ENCODE measurements around the gene ADNP2. TPM values are rescaled to one million over a fixed set of nuclear protein-coding genes. Genes with fewer than 3 reads are reported as not detected.

ADNP2 gene
- total RNA-seq, 4 donors from 2014 or later = 15.0 to 22.3 (median 17.7) TPM

GRCh38 chr18:80147037-80147417 lies 38.0 kb downstream of the ADNP2 start:
- 8 to 24% methylated on average over 5 to 11 of the region's 12 CpGs for WGBS, 2 donors (ENCODE audit: low coverage in 1 of 2)
- peak; percentile 20 for ATAC-seq
- peaks cover 0 to 22% (median 0%) of the 10 kb centered on the region in 3 donors for H3K4me1 ChIP-seq
- H3K27ac ChIP-seq = peak overlapping the region in 2 of 4 donors; percentile 51 to 71
- peak overlapping the region; percentile 48 to 56 for H3K4me3 ChIP-seq
- H3K27me3 ChIP-seq = no peaks in the 10 kb centered on the region
- H3K9me3 ChIP-seq = no peaks in the 10 kb centered on the region
- no peak for TF ChIP-seq POLR2AphosphoS5 (IDR thresholded peaks at IDR 0.05)
- TF ChIP-seq POLR2A (IDR thresholded peaks at IDR 0.05) = no peak
- no peak for TF ChIP-seq CTCF (IDR thresholded peaks at IDR 0.05)
- TF ChIP-seq EP300 (IDR thresholded peaks at IDR 0.05) = no peak
- peaks cover 0 to 3% of the 10 kb centered on the region in 2 donors for H3K36me3 ChIP-seq

GRCh38 chr18:80147418-80148325 lies 38.6 kb downstream of the ADNP2 start:
- WGBS, 2 donors (ENCODE audit: low coverage in 1 of 2) = 18 to 20% methylated on average over 19 to 28 of the region's 52 CpGs
- Histone ChIP-seq H3K4me3 (peak overlapping the region; percentile 48 to 56), H3K27me3 (no peaks in the 10 kb centered on the region), H3K27ac (peak overlapping the region in 3 of 4 donors; percentile 27 to 71 (median 51)), H3K9me3 (no peaks in the 10 kb centered on the region), H3K4me1 (peaks cover 0 to 22% (median 0%) of the 10 kb centered on the region in 3 donors), H3K36me3 (peaks cover 0 to 3% of the 10 kb centered on the region in 2 donors)
- TF ChIP-seq CTCF (IDR thresholded peaks at IDR 0.05) = no peak
- peak; percentile 11 for TF ChIP-seq POLR2AphosphoS5 (IDR thresholded peaks at IDR 0.05)
- TF ChIP-seq POLR2A (IDR thresholded peaks at IDR 0.05) = no peak
- no peak for TF ChIP-seq EP300 (IDR thresholded peaks at IDR 0.05)
- peak; percentile 88 for ATAC-seq

GRCh38 chr18:80148326-80149199 lies 39.5 kb downstream of the ADNP2 start:
- Histone ChIP-seq H3K4me3 (peak overlapping the region; percentile 48 to 56), H3K27ac (peak overlapping the region in 3 of 4 donors; percentile 27 to 71 (median 51)), H3K9me3 (no peaks in the 10 kb centered on the region), H3K27me3 (no peaks in the 10 kb centered on the region), H3K4me1 (peaks cover 0 to 22% (median 0%) of the 10 kb centered on the region in 3 donors), H3K36me3 (peaks cover 0 to 3% of the 10 kb centered on the region in 2 donors)
- ATAC-seq = no peak
- 46 to 54% methylated on average over 20 to 31 of the region's 34 CpGs for WGBS, 2 donors (ENCODE audit: low coverage in 1 of 2)
- TF ChIP-seq POLR2A (IDR thresholded peaks at IDR 0.05) (no peak), EP300 (IDR thresholded peaks at IDR 0.05) (no peak), POLR2AphosphoS5 (IDR thresholded peaks at IDR 0.05) (no peak), CTCF (IDR thresholded peaks at IDR 0.05) (no peak)

GRCh38 chr18:80149667-80150066 lies 40.6 kb downstream of the ADNP2 start:
- no peak overlapping the region for H3K27ac ChIP-seq
- no peak overlapping the region for H3K4me3 ChIP-seq
- no peaks in the 10 kb centered on the region for H3K9me3 ChIP-seq
- H3K27me3 ChIP-seq = no peaks in the 10 kb centered on the region
- TF ChIP-seq POLR2AphosphoS5 (IDR thresholded peaks at IDR 0.05) (no peak), POLR2A (IDR thresholded peaks at IDR 0.05) (no peak), EP300 (IDR thresholded peaks at IDR 0.05) (no peak), CTCF (IDR thresholded peaks at IDR 0.05) (no peak)
- ATAC-seq = no peak
- peaks cover 0 to 18% (median 0%) of the 10 kb centered on the region in 3 donors for H3K4me1 ChIP-seq
- H3K36me3 ChIP-seq = peaks cover 0 to 3% of the 10 kb centered on the region in 2 donors

All from gastroesophageal sphincter (tissue), 4 donors.